Measurements from ENCODE around the gene SUSD1. TPM values are rescaled to one million over a fixed set of nuclear protein-coding genes. Genes with fewer than 3 reads are reported as not detected.

SUSD1 gene
- total and polyA plus RNA-seq, 2 donors (not counting 1 experiment from before 2014, with no cell fraction given) = 5.7 to 7.5 TPM

- Histone ChIP-seq H3K4me2 (replicated peaks; ENCODE audit: low read depth, low read length, poor library complexity, severe bottlenecking) (no peak overlapping the region), H3K27me3 (replicated peaks in 1 of 4; ENCODE audit: control extremely low read depth in 1 of 4, control insufficient read depth in 3 of 4, insufficient read depth in 4 of 4, low read length in 3 of 4) (no peaks in the 10 kb centered on the region), H3K4me3 (ENCODE audit: control extremely low read depth in 1 of 5, extremely low read depth in 1 of 5, insufficient read depth in 1 of 5, low read depth in 2 of 5, low read length in 4 of 5) (no peak overlapping the region), H3K27ac (ENCODE audit: low read length in 2 of 2) (no peak overlapping the region), H3K9ac (ENCODE audit: low read length) (no peak overlapping the region), H3K9me3 (ENCODE audit: control extremely low read depth in 1 of 3, control insufficient read depth in 2 of 3, insufficient read depth in 1 of 3, low read length in 2 of 3) (no peaks in the 10 kb centered on the region), H3K4me1 (ENCODE audit: control insufficient read depth in 2 of 2, insufficient read depth in 2 of 2, low read length in 2 of 2) (peaks cover 7% of the 10 kb centered on the region in 2 donors), H2AFZ (ENCODE audit: insufficient read depth, low read depth, low read length, poor library complexity, severe bottlenecking) (no peak overlapping the region), H3K79me2 (ENCODE audit: control insufficient read depth, insufficient read depth, low read length) (no peaks in the 10 kb centered on the region), H3K36me3 (replicated peaks in 1 of 2; ENCODE audit: control extremely low read depth in 1 of 2, control insufficient read depth in 1 of 2, extremely low read depth in 1 of 2, insufficient read depth in 2 of 2, low read length in 1 of 2) (no peaks in the 10 kb centered on the region), H4K20me1 (ENCODE audit: control insufficient read depth, insufficient read depth, low read length, poor library complexity, severe bottlenecking) (no peaks in the 10 kb centered on the region)
- no peak for TF ChIP-seq EZH2 (IDR thresholded peaks at IDR 0.05; ENCODE audit: borderline replicate concordance, insufficient read depth, low read depth, low read length, poor library complexity, severe bottlenecking)
- TF ChIP-seq CTCF (IDR thresholded peaks at IDR 0.05) = no peak
- POLR2A ChIA-PET = no interaction called here
- no peak overlapping the region for H3K4me3 Mint-ChIP-seq
- intact Hi-C loops (cut with micrococcal nuclease) = no loop called here
- H3K9me3 Mint-ChIP-seq (ENCODE audit: insufficient read depth) = no peaks in the 10 kb centered on the region
- ATAC-seq (ENCODE audit: low read depth) (no peak), DNase-seq (no peak)
- 95% methylated on average over 2 of the region's 2 CpGs for WGBS (ENCODE audit: insufficient coverage)
- CTCF ChIA-PET = interaction anchor here (1.1 to 1.4 kb wide), 2 partner anchors 10 to 22 kb away, joined by 4 to 8 read pairs; no protein-coding TSS in a partner anchor
- H3K27ac Mint-ChIP-seq = no peak overlapping the region
- peaks cover 10% of the 10 kb centered on the region for H3K4me1 Mint-ChIP-seq
- H3K27me3 Mint-ChIP-seq = no peaks in the 10 kb centered on the region
These were observed 54.6 kb downstream of the SUSD1 start for GRCh38 chr9:112120439-112120925.

- Histone ChIP-seq H2AFZ (ENCODE audit: insufficient read depth, low read depth, low read length, poor library complexity, severe bottlenecking) (no peak overlapping the region), H3K79me2 (ENCODE audit: control insufficient read depth, insufficient read depth, low read length) (no peaks in the 10 kb centered on the region), H3K9me3 (ENCODE audit: control extremely low read depth in 1 of 3, control insufficient read depth in 2 of 3, insufficient read depth in 1 of 3, low read length in 2 of 3) (no peaks in the 10 kb centered on the region), H4K20me1 (ENCODE audit: control insufficient read depth, insufficient read depth, low read length, poor library complexity, severe bottlenecking) (no peaks in the 10 kb centered on the region), H3K4me3 (ENCODE audit: control extremely low read depth in 1 of 5, extremely low read depth in 1 of 5, insufficient read depth in 1 of 5, low read depth in 2 of 5, low read length in 4 of 5) (no peak overlapping the region), H3K27me3 (replicated peaks in 1 of 4; ENCODE audit: control extremely low read depth in 1 of 4, control insufficient read depth in 3 of 4, insufficient read depth in 4 of 4, low read length in 3 of 4) (no peaks in the 10 kb centered on the region), H3K4me2 (replicated peaks; ENCODE audit: low read depth, low read length, poor library complexity, severe bottlenecking) (no peak overlapping the region), H3K27ac (ENCODE audit: low read length in 2 of 2) (no peak overlapping the region), H3K4me1 (ENCODE audit: control insufficient read depth in 2 of 2, insufficient read depth in 2 of 2, low read length in 2 of 2) (peaks cover 7% of the 10 kb centered on the region in 2 donors), H3K36me3 (replicated peaks in 1 of 2; ENCODE audit: control extremely low read depth in 1 of 2, control insufficient read depth in 1 of 2, extremely low read depth in 1 of 2, insufficient read depth in 2 of 2, low read length in 1 of 2) (no peaks in the 10 kb centered on the region), H3K9ac (ENCODE audit: low read length) (no peak overlapping the region)
- DNase-seq (no peak), ATAC-seq (ENCODE audit: low read depth) (no peak)
- H3K27ac Mint-ChIP-seq = no peak overlapping the region
- ChIA-PET POLR2A (no interaction called here), CTCF (interaction anchor here (1.1 to 1.4 kb wide), 2 partner anchors 9 to 22 kb away, joined by 4 to 8 read pairs; no protein-coding TSS in a partner anchor)
- H3K4me1 Mint-ChIP-seq = peaks cover 10% of the 10 kb centered on the region
- no peak overlapping the region for H3K4me3 Mint-ChIP-seq
- H3K9me3 Mint-ChIP-seq (ENCODE audit: insufficient read depth) = no peaks in the 10 kb centered on the region
- intact Hi-C loops (cut with micrococcal nuclease) = no loop called here
- no peak for TF ChIP-seq EZH2 (IDR thresholded peaks at IDR 0.05; ENCODE audit: borderline replicate concordance, insufficient read depth, low read depth, low read length, poor library complexity, severe bottlenecking)
- no peak for TF ChIP-seq CTCF (IDR thresholded peaks at IDR 0.05)
- 100% methylated on average over 2 of the region's 6 CpGs for WGBS (ENCODE audit: insufficient coverage)
- no peaks in the 10 kb centered on the region for H3K27me3 Mint-ChIP-seq
These were observed 55.1 kb downstream of the SUSD1 start for GRCh38 chr9:112120030-112120341.

Data from B cell (primary cell).